Psoas muscle (tissue), 8 donors: ENCODE data around the gene SLC12A3. TPM values are rescaled to one million over a fixed set of nuclear protein-coding genes. Genes with fewer than 3 reads are reported as not detected.

ENCODE experiments used
- ATAC-seq, 4 donors: fragments of 200-7000 bp; cut with Tn5 transposase; one replicate each; pipeline ENCODE4 v1.9.1; 2020; ENCODE audit warnings: moderate library complexity in 3 of 4, mild to moderate bottlenecking in 2 of 4
- DNase-seq, 2 donors: peaks; one replicate each; pipeline ENCODE4 v3.0.0-alpha.2; 2020
- H3K27ac ChIP-seq: fragments of 200-600 bp; one replicate; pipeline ENCODE4 v1.8.0; 2022
- H3K27me3 ChIP-seq, 3 donors: fragments of 200-600 bp in 1 of 3; one replicate each; pipeline versions ENCODE4 v1.6.1 to v1.8.0; 2013 to 2022; ENCODE audit warnings: low read length in 2 of 3, mild to moderate bottlenecking in 2 of 3, moderate library complexity in 1 of 3; ENCODE audit not compliant: insufficient read depth in 3 of 3
- H3K36me3 ChIP-seq, 2 donors: fragments of 200-600 bp in 1 of 2; one replicate each; pipeline versions ENCODE4 v1.6.1 to v1.8.0; 2013 to 2022; ENCODE audit warnings: low read depth in 1 of 2, mild to moderate bottlenecking in 1 of 2, moderate library complexity in 1 of 2; ENCODE audit not compliant: insufficient read depth in 1 of 2
- H3K4me1 ChIP-seq: fragments of 200-600 bp; one replicate; pipeline ENCODE4 v1.8.0; 2022
- H3K4me3 ChIP-seq: fragments of 200-600 bp; one replicate; pipeline ENCODE4 v1.8.0; 2022; ENCODE audit warnings: mild to moderate bottlenecking
- H3K9me3 ChIP-seq: fragments of 200-600 bp; one replicate; pipeline ENCODE4 v1.8.0; 2022
- CTCF ChIP-seq: fragments of 200-600 bp; IDR thresholded peaks from one replicate; pipeline ENCODE4 v1.8.0; 2022; ENCODE audit warnings: antibody characterized with exemption
- WGBS, 3 donors: extraction: QIAGEN DNeasy Blood & Tissue Kit; methylation state at CpG; one replicate each; pipeline versions ENCODE4 v1.1.6 to v1.1.7; 2013; 5-methylcytosine and 5-hydroxymethylcytosine counted together
- intact Hi-C, 2 donors: fragments of 100-400 bp; cut with DNase I; formaldehyde crosslinking; loops; one replicate each; pipeline versions ENCODE4 v1.11.0 to v1.14.2; 2022
- polyA plus RNA-seq, 3 donors: library from polyadenylated mRNA; stranded (reverse); fragments of 200-250 nt; gene quantifications; one replicate each; pipeline ENCODE4 v1.2.3, GENCODE V29; 2013
- total RNA-seq, 4 donors: library from RNA; stranded (reverse); fragmentation: NEBNext Ultra II Directional in 2 of 4; extraction: Animal tissue kit (Norgen Biotek cat#: 25700) in 2 of 4; gene quantifications; one replicate each; pipeline versions ENCODE4 v1.2.1 to v1.2.4, GENCODE V29; 2021 to 2023
- donor health status: healthy with polysubstance abuse.
- donor health status: DM: no; HTN: no; CAD: no; lungs with moderate emphysema.
- donor health status: Bipolar disorder and iron deficiency.
- donor health status: healthy.
- donor health status: DM: yes; HTN: yes; CAD: no.
- donor health status: DM: no; HTN: no; CAD: no.
- donor health status: DM: no; HTN: no; CAD: no.
- donor health status: DM: yes; HTN: yes; CAD: no.

The SLC12A3 gene
- total and polyA plus RNA-seq, 7 donors, result 0.01 to 0.06 TPM; not detected in 5

GRCh38 chr16:56923481-56924091 is 58.6 kb downstream of the SLC12A3 start:
- WGBS, 3 donors, result 73 to 86% (median 78%) methylated on average over 9 of the region's 9 CpGs
- H3K27me3 ChIP-seq, result no peaks in the 10 kb centered on the region
- H3K36me3 ChIP-seq, result no peaks in the 10 kb centered on the region
- H3K4me3 ChIP-seq, result no peak overlapping the region
- no peak for TF ChIP-seq CTCF
- H3K4me1 ChIP-seq, result no peaks in the 10 kb centered on the region
- H3K9me3 ChIP-seq, result no peaks in the 10 kb centered on the region
- DNase-seq, result no peak
- intact Hi-C loops, result no loop called here
- ATAC-seq, result no peak
- H3K27ac ChIP-seq, result no peak overlapping the region

- intact Hi-C loops, result loop anchor here in 1 of 2 donors (5.0 kb wide), 1 partner anchor 1555 kb away; no protein-coding TSS in a partner anchor
- H3K27me3 ChIP-seq, result no peaks in the 10 kb centered on the region
- 61 to 63% (median 61%) methylated on average over 2 of the region's 2 CpGs for WGBS, 3 donors
- DNase-seq (no peak), ATAC-seq (no peak)
- TF ChIP-seq CTCF, result no peak
- peaks cover 5% of the 10 kb centered on the region for H3K4me1 ChIP-seq
- no peaks in the 10 kb centered on the region for H3K36me3 ChIP-seq
- H3K27ac ChIP-seq, result no peak overlapping the region
- H3K4me3 ChIP-seq, result no peak overlapping the region
- no peaks in the 10 kb centered on the region for H3K9me3 ChIP-seq
Measured at GRCh38 chr16:56927471-56927870, 62.5 kb downstream of the SLC12A3 start.

GRCh38 chr16:56929639-56930038 is 64.6 kb downstream of the SLC12A3 start:
- 90 to 95% (median 93%) methylated on average over 4 of the region's 4 CpGs for WGBS, 3 donors
- H3K9me3 ChIP-seq, result no peaks in the 10 kb centered on the region
- H3K27ac ChIP-seq, result no peak overlapping the region
- TF ChIP-seq CTCF, result no peak
- no peaks in the 10 kb centered on the region for H3K27me3 ChIP-seq
- H3K4me1 ChIP-seq, result peaks cover 16% of the 10 kb centered on the region
- intact Hi-C loops, result loop anchor here in 1 of 2 donors (5.0 kb wide), 1 partner anchor 1557 kb away; no protein-coding TSS in a partner anchor
- DNase-seq, result no peak
- H3K4me3 ChIP-seq, result no peak overlapping the region
- no peak for ATAC-seq
- H3K36me3 ChIP-seq, result no peaks in the 10 kb centered on the region

GRCh38 chr16:56930486-56931270 is 65.7 kb downstream of the SLC12A3 start:
- Histone ChIP-seq H3K4me3 (no peak overlapping the region), H3K9me3 (no peaks in the 10 kb centered on the region), H3K27me3 (no peaks in the 10 kb centered on the region), H3K27ac (peak overlapping the region; percentile 99), H3K36me3 (peaks cover 0 to 10% of the 10 kb centered on the region in 2 donors), H3K4me1 (peaks cover 27% of the 10 kb centered on the region)
- ATAC-seq (no peak), DNase-seq (no peak)
- intact Hi-C loops, result no loop called here
- WGBS, 3 donors, result 79 to 86% (median 81%) methylated on average over 15 of the region's 15 CpGs
- no peak for TF ChIP-seq CTCF
